Heart left ventricle (tissue), 16 donors: Measurements from ENCODE around the gene EXOC4. TPM values are rescaled to one million over a fixed set of nuclear protein-coding genes. Genes with fewer than 3 reads are reported as not detected.

ENCODE experiments used
- ATAC-seq, 4 donors: fragments of 200-7000 bp; cut with Tn5 transposase; one replicate each; pipeline ENCODE4 v1.9.1; 2020 to 2022; ENCODE audit warnings: moderate library complexity in 4 of 4, mild to moderate bottlenecking in 3 of 4, moderate number of reproducible peaks in 1 of 4
- DNase-seq, 5 donors: peaks; one replicate each; pipeline ENCODE4 v3.0.0-alpha.2; 2020
- H3K27ac ChIP-seq, 12 donors: fragments of 200-600 bp; sonication (generic) in 4 of 12; one replicate each; pipeline versions ENCODE4 v1.5.0 to v1.8.0; 2016 to 2022; ENCODE audit warnings: mild to moderate bottlenecking in 2 of 12
- H3K27me3 ChIP-seq, 9 donors: fragments of 200-600 bp; sonication (generic) in 2 of 9; one replicate each; pipeline versions ENCODE4 v1.5.1 to v1.8.0; 2016 to 2022; ENCODE audit warnings: mild to moderate bottlenecking in 3 of 9
- H3K36me3 ChIP-seq, 9 donors: fragments of 200-600 bp; sonication (generic) in 2 of 9; one replicate each; pipeline versions ENCODE4 v1.5.0 to v1.8.0; 2018 to 2022; ENCODE audit warnings: mild to moderate bottlenecking in 2 of 9
- H3K4me1 ChIP-seq, 12 donors: fragments of 200-600 bp; sonication (generic) in 4 of 12; one replicate each; pipeline versions ENCODE4 v1.5.0 to v1.8.0; 2016 to 2022; ENCODE audit warnings: mild to moderate bottlenecking in 3 of 12
- H3K4me3 ChIP-seq, 12 donors: fragments of 200-600 bp; sonication (generic) in 4 of 12; one replicate each; pipeline versions ENCODE4 v1.5.0 to v1.8.0; 2017 to 2022; ENCODE audit warnings: mild to moderate bottlenecking in 9 of 12, moderate library complexity in 4 of 12
- H3K9me3 ChIP-seq, 12 donors: fragments of 200-600 bp; sonication (generic) in 4 of 12; one replicate each; pipeline versions ENCODE4 v1.5.0 to v1.8.0; 2016 to 2022; ENCODE audit warnings: mild to moderate bottlenecking in 1 of 12
- CTCF ChIP-seq, 12 donors: fragments of 200-600 bp; sonication (generic) in 4 of 12; IDR thresholded peaks; one replicate each; pipeline versions ENCODE4 v1.5.0 to v1.8.0; 2018 to 2022; ENCODE audit warnings: antibody characterized with exemption in 12 of 12, mild to moderate bottlenecking in 5 of 12
- POLR2A ChIP-seq, 2 donors: fragments of 450-650 bp; IDR thresholded peaks; one replicate each; pipeline ENCODE4 v1.6.1; 2017; ENCODE audit warnings: antibody characterized with exemption in 2 of 2, mild to moderate bottlenecking in 2 of 2, moderate library complexity in 2 of 2
- WGBS, 4 donors: extraction: QIAGEN DNeasy Blood & Tissue Kit in 2 of 4; methylation state at CpG; one replicate each; pipeline versions ENCODE4 v1.1.5 to v1.1.7; 2013 to 2018; 5-methylcytosine and 5-hydroxymethylcytosine counted together
- intact Hi-C, 10 donors: fragments of 100-400 bp; cut with DNase I; formaldehyde crosslinking; loops; one replicate each; pipeline versions ENCODE4 v1.11.1 to v1.14.2; 2022
- polyA plus RNA-seq, 2 donors: library from polyadenylated mRNA; stranded (reverse); fragments of 200-250 nt; gene quantifications; one replicate each; pipeline ENCODE4 v1.2.3, GENCODE V29; 2013
- total RNA-seq, 9 donors: library from RNA; depleted of rRNA in 2 of 9; stranded (reverse); fragments of >200 nt in 2 of 9; fragmentation: NEBNext Ultra II Directional in 3 of 9; extraction: Animal tissue kit (Norgen Biotek cat#: 25700) in 3 of 9; gene quantifications; one replicate each; pipeline versions ENCODE4 v1.1.0 to v1.2.4, GENCODE V29; 2016 to 2023
- donor health status: ischemic (EF 13 %, LVEDD 7.1; RV severe dilation, severe dysfunction).
- donor health status: healthy with polysubstance abuse.
- donor health status: DM: no; HTN: yes; CAD: no.
- donor health status: DM: no; HTN: no; CAD: no.
- donor health status: ischemic (EF 25% LVEDD 6.9; RV normal size, moderate dysfunction).
- donor health status: ischemic (EF 25% LVEDD 5.7; RV mildly dilated, moderate dysfunction).
- donor health status: healthy.
- donor health status: DM: yes; HTN: yes; CAD: no.
- donor health status: ischemic (EF 35%, LVEDD 5.7; RV mildly dilated, moderate dysfunction).
- donor health status: nonischemic (EF 11% LVEDD 7.7; RV severe dilation, severe dysfunction).
- donor health status: DM: yes; HTN: yes; CAD: no.
- donor health status: PGD.
- donor health status: ischemic (EF 29% LVEDD 5.4; RV normal size, mild dysfunction).
- donor health status: nonischemic (EF 23%, LVEDD 6.1; RV moderate dilation, normal function).

EXOC4 gene
- total and polyA plus RNA-seq, 11 donors: 8.8 to 61.2 (median 33.8) TPM

GRCh38 chr7:133751079-133751478, 498.2 kb downstream of the EXOC4 start:
- no peak overlapping the region for H3K4me3 ChIP-seq
- DNase-seq (no peak), ATAC-seq (no peak)
- peaks cover 0 to 5% (median 0%) of the 10 kb centered on the region in 12 donors for H3K4me1 ChIP-seq
- no peaks in the 10 kb centered on the region for H3K9me3 ChIP-seq
- H3K36me3 ChIP-seq: no peaks in the 10 kb centered on the region
- no peak overlapping the region for H3K27ac ChIP-seq
- H3K27me3 ChIP-seq: no peaks in the 10 kb centered on the region
- TF ChIP-seq POLR2A (IDR thresholded peaks at IDR 0.05) (no peak), CTCF (IDR thresholded peaks at IDR 0.05) (no peak)
- intact Hi-C loops: no loop called here

GRCh38 chr7:133753513-133753912, 500.6 kb downstream of the EXOC4 start:
- intact Hi-C loops: no loop called here
- H3K27me3 ChIP-seq: no peaks in the 10 kb centered on the region
- WGBS, 4 donors: 96 to 98% (median 97%) methylated on average over 5 of the region's 5 CpGs
- no peak overlapping the region for H3K27ac ChIP-seq
- no peak for TF ChIP-seq CTCF (IDR thresholded peaks at IDR 0.05)
- TF ChIP-seq POLR2A (IDR thresholded peaks at IDR 0.05): no peak
- ATAC-seq (no peak), DNase-seq (no peak)
- H3K4me3 ChIP-seq: no peak overlapping the region
- H3K36me3 ChIP-seq: no peaks in the 10 kb centered on the region
- no peaks in the 10 kb centered on the region for H3K9me3 ChIP-seq
- peaks cover 0 to 5% (median 0%) of the 10 kb centered on the region in 12 donors for H3K4me1 ChIP-seq

- Histone ChIP-seq H3K4me3 (no peak overlapping the region), H3K36me3 (no peaks in the 10 kb centered on the region), H3K27ac (no peak overlapping the region), H3K9me3 (no peaks in the 10 kb centered on the region), H3K4me1 (no peaks in the 10 kb centered on the region), H3K27me3 (no peaks in the 10 kb centered on the region)
- TF ChIP-seq POLR2A (IDR thresholded peaks at IDR 0.05) (no peak), CTCF (IDR thresholded peaks at IDR 0.05) (no peak)
- no peak for DNase-seq
- 95 to 100% (median 98%) methylated on average over 1 of the region's 1 CpG for WGBS, 4 donors
- no peak for ATAC-seq
- intact Hi-C loops: no loop called here
Observed at GRCh38 chr7:133754708-133755107, 501.8 kb downstream of the EXOC4 start.

- H3K36me3 ChIP-seq: no peaks in the 10 kb centered on the region
- H3K4me3 ChIP-seq: no peak overlapping the region
- no peaks in the 10 kb centered on the region for H3K9me3 ChIP-seq
- DNase-seq (no peak), ATAC-seq (no peak)
- intact Hi-C loops: no loop called here
- no peaks in the 10 kb centered on the region for H3K27me3 ChIP-seq
- H3K4me1 ChIP-seq: no peaks in the 10 kb centered on the region
- H3K27ac ChIP-seq: no peak overlapping the region
- TF ChIP-seq CTCF (IDR thresholded peaks at IDR 0.05) (no peak), POLR2A (IDR thresholded peaks at IDR 0.05) (no peak)
Observed at GRCh38 chr7:133755901-133756300, 503.0 kb downstream of the EXOC4 start.
